K562 (cell line): Measurements from ENCODE around the gene CFAP206.

ENCODE experiments used
- CTCF ChIP-seq, 3 experiments: IDR thresholded peaks in 2 of 3; conservative IDR thresholded peaks in 1 of 3; 2 replicates each; pipeline ENCODE4 v1.5.1; 2011 to 2012; ENCODE audit warnings: low read length in 3 of 3, mild to moderate bottlenecking in 3 of 3, control low read depth in 2 of 3, improper control_type of control experiment in 1 of 3, inconsistent platforms in 1 of 3, low read depth in 1 of 3, mixed read lengths in 1 of 3, moderate library complexity in 1 of 3; ENCODE audit not compliant: insufficient read depth in 2 of 3
- EP300 ChIP-seq: IDR thresholded peaks from 2 replicates; pipeline ENCODE4 v1.6.1; 2012; ENCODE audit warnings: low read length, improper control_type of control experiment
- HNRNPLL ChIP-seq: fragments of 200-400 bp; formaldehyde crosslinking; IDR thresholded peaks from 2 replicates; pipeline ENCODE4 v1.6.1; 2017; ENCODE audit warnings: low read length, low read depth, mild to moderate bottlenecking; ENCODE audit not compliant: poor library complexity, severe bottlenecking
- POLR2A ChIP-seq: fragments of 450-650 bp; conservative IDR thresholded peaks from 2 replicates; pipeline ENCODE4 v1.6.1; 2016
- POLR2H ChIP-seq: IDR thresholded peaks from 2 replicates; pipeline ENCODE4 v1.6.1; 2016; ENCODE audit warnings: missing genetic modification characterization, low read depth, mild to moderate bottlenecking, control low read depth, missing compliant biosample characterization, moderate library complexity
- PREB ChIP-seq: sonication (generic); formaldehyde crosslinking; IDR thresholded peaks from 2 replicates; pipeline ENCODE4 v1.8.1; 2023; ENCODE audit warnings: mild to moderate bottlenecking, missing genetic modification reagents
- PTTG1 ChIP-seq: fragments of 450-650 bp; IDR thresholded peaks from 2 replicates; pipeline ENCODE4 v1.6.1; 2016; ENCODE audit warnings: low read depth, mild to moderate bottlenecking, missing genetic modification characterization, missing compliant biosample characterization
- RAD21 ChIP-seq, 2 experiments: fragments of 250-450 bp in 1 of 2; fragments of 450-650 bp in 1 of 2; sonication (Bioruptor Pico) in 1 of 2; formaldehyde crosslinking in 1 of 2; IDR thresholded peaks in 1 of 2; conservative IDR thresholded peaks in 1 of 2; 2 replicates each; pipeline versions ENCODE4 v1.4.0 to v1.8.0; 2020 to 2022; ENCODE audit warnings: mild to moderate bottlenecking in 2 of 2, moderate library complexity in 1 of 2
- RBM22 ChIP-seq: fragments of 200-400 bp; formaldehyde crosslinking; IDR thresholded peaks from 2 replicates; pipeline ENCODE4 v1.6.1; 2018; ENCODE audit warnings: low read length, low read depth; ENCODE audit not compliant: poor library complexity, severe bottlenecking
- SRSF9 ChIP-seq: fragments of 200-400 bp; formaldehyde crosslinking; IDR thresholded peaks from 2 replicates; pipeline ENCODE4 v1.6.1; 2017; ENCODE audit warnings: low read depth, low read length, borderline replicate concordance
- ZNF232 ChIP-seq: sonication (generic); formaldehyde crosslinking; IDR thresholded peaks from 2 replicates; pipeline ENCODE4 v1.8.0; 2022; ENCODE audit warnings: mild to moderate bottlenecking, missing genetic modification reagents
- ZNF408 ChIP-seq: fragments of 250-450 bp; sonication (Bioruptor Pico); IDR thresholded peaks from 2 replicates; pipeline ENCODE4 v1.4.0; 2020; ENCODE audit warnings: low read depth, mild to moderate bottlenecking, moderate library complexity
- TF ChIP-seq, protein P1 (sequence below): sonication (generic); formaldehyde crosslinking; IDR thresholded peaks from 2 replicates; pipeline ENCODE4 v1.5.0; 2020; ENCODE audit warnings: missing genetic modification reagents
- TF ChIP-seq, protein P2 (sequence below): fragments of 250-450 bp; sonication (Bioruptor Pico); IDR thresholded peaks from 2 replicates; pipeline ENCODE4 v1.4.0; 2020; ENCODE audit warnings: mild to moderate bottlenecking, moderate library complexity

- TF ChIP-seq, protein P1, sequence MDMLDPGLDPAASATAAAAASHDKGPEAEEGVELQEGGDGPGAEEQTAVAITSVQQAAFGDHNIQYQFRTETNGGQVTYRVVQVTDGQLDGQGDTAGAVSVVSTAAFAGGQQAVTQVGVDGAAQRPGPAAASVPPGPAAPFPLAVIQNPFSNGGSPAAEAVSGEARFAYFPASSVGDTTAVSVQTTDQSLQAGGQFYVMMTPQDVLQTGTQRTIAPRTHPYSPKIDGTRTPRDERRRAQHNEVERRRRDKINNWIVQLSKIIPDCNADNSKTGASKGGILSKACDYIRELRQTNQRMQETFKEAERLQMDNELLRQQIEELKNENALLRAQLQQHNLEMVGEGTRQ, result no peak
- TF ChIP-seq CTCF (IDR thresholded peaks at IDR 0.05 in 2 of 3, conservative IDR thresholded peaks at IDR 0.05 in 1 of 3; ENCODE audit: insufficient read depth in 2 of 3, low read depth in 1 of 3, low read length in 3 of 3) (no peak), EP300 (no peak), RAD21 (CRISPR knock-in tag; conservative IDR thresholded peaks at IDR 0.05 in 1 of 2, IDR thresholded peaks at IDR 0.05 in 1 of 2) (no peak), PREB (CRISPR knock-in tag) (no peak), RBM22 (no peak), POLR2H (no peak), ZNF408 (CRISPR knock-in tag) (no peak), ZNF232 (no peak), SRSF9 (no peak), POLR2A (no peak), PTTG1 (tag) (no peak), HNRNPLL (no peak)
- TF ChIP-seq, protein P2, sequence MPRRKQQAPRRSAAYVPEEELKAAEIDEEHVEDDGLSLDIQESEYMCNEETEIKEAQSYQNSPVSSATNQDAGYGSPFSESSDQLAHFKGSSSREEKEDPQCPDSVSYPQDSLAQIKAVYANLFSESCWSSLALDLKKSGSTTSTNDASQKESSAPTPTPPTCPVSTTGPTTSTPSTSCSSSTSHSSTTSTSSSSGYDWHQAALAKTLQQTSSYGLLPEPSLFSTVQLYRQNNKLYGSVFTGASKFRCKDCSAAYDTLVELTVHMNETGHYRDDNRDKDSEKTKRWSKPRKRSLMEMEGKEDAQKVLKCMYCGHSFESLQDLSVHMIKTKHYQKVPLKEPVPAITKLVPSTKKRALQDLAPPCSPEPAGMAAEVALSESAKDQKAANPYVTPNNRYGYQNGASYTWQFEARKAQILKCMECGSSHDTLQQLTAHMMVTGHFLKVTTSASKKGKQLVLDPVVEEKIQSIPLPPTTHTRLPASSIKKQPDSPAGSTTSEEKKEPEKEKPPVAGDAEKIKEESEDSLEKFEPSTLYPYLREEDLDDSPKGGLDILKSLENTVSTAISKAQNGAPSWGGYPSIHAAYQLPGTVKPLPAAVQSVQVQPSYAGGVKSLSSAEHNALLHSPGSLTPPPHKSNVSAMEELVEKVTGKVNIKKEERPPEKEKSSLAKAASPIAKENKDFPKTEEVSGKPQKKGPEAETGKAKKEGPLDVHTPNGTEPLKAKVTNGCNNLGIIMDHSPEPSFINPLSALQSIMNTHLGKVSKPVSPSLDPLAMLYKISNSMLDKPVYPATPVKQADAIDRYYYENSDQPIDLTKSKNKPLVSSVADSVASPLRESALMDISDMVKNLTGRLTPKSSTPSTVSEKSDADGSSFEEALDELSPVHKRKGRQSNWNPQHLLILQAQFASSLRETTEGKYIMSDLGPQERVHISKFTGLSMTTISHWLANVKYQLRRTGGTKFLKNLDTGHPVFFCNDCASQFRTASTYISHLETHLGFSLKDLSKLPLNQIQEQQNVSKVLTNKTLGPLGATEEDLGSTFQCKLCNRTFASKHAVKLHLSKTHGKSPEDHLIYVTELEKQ, result no peak
Measured at GRCh38 chr6:87407561-87407900, 241 bp upstream of the CFAP206 start.
